Raji (cell line): Measurements from ENCODE around the gene EGFLAM.

Experiments
- POLR2A ChIP-seq: IDR thresholded peaks from 2 replicates; pipeline ENCODE4 v1.6.1; 2011; ENCODE audit warnings: low read depth, low read length, control low read depth; ENCODE audit not compliant: insufficient read depth

Gene EGFLAM

GRCh38 chr5:38404667-38405276 lies 146.4 kb downstream of the EGFLAM start:
- TF ChIP-seq POLR2A, result no peak

GRCh38 chr5:38408446-38409198 lies 150.3 kb downstream of the EGFLAM start:
- TF ChIP-seq POLR2A, result no peak

GRCh38 chr5:38410304-38410990 lies 152.1 kb downstream of the EGFLAM start:
- no peak for TF ChIP-seq POLR2A

GRCh38 chr5:38413696-38414095 lies 155.3 kb downstream of the EGFLAM start:
- no peak for TF ChIP-seq POLR2A

- no peak for TF ChIP-seq POLR2A
Measured at GRCh38 chr5:38414348-38414747, 156.0 kb downstream of the EGFLAM start.

GRCh38 chr5:38417658-38418017 lies 159.3 kb downstream of the EGFLAM start:
- TF ChIP-seq POLR2A, result no peak

GRCh38 chr5:38420246-38420645 lies 161.9 kb downstream of the EGFLAM start:
- TF ChIP-seq POLR2A, result no peak

GRCh38 chr5:38420691-38421390 lies 162.5 kb downstream of the EGFLAM start:
- TF ChIP-seq POLR2A, result no peak

- TF ChIP-seq POLR2A, result no peak
Measured at GRCh38 chr5:38422622-38423021, 164.3 kb downstream of the EGFLAM start.

GRCh38 chr5:38423276-38424147 lies 165.2 kb downstream of the EGFLAM start:
- TF ChIP-seq POLR2A, result no peak

GRCh38 chr5:38424148-38425060 lies 166.0 kb downstream of the EGFLAM start:
- no peak for TF ChIP-seq POLR2A

GRCh38 chr5:38426490-38426889 lies 168.1 kb downstream of the EGFLAM start:
- TF ChIP-seq POLR2A, result no peak
